H1 (cell line): ENCODE measurements around the gene CD46.

Experiments
- ATF2 ChIP-seq: IDR thresholded peaks from 2 replicates; pipeline ENCODE4 v1.6.1; 2012; ENCODE audit warnings: low read length, inconsistent platforms
- CREB1 ChIP-seq: IDR thresholded peaks from 2 replicates; pipeline ENCODE4 v1.6.1; 2012; ENCODE audit warnings: inconsistent platforms
- CTCF ChIP-seq, 3 experiments: IDR thresholded peaks; 1 replicate in 2 of 3; 2 replicates in 1 of 3; pipeline versions ENCODE4 v1.5.1 to v1.6.1; 2011; ENCODE audit warnings: low read length in 3 of 3, mild to moderate bottlenecking in 3 of 3, inconsistent platforms in 2 of 3, low read depth in 1 of 3, moderate library complexity in 1 of 3; ENCODE audit not compliant: insufficient read depth in 1 of 3; ENCODE audit errors: control extremely low read depth in 1 of 3
- EZH2 ChIP-seq: fragments of 200-600 bp; sonication (generic); IDR thresholded peaks from 2 replicates; pipeline ENCODE4 v1.7.1; 2012; ENCODE audit warnings: low read depth, mild to moderate bottlenecking, moderate library complexity, low read length, inconsistent platforms; ENCODE audit not compliant: severe bottlenecking
- FOSL1 ChIP-seq: IDR thresholded peaks from 2 replicates; pipeline ENCODE4 v1.6.1; 2011; ENCODE audit warnings: mild to moderate bottlenecking, low read depth, low read length, moderate library complexity; ENCODE audit not compliant: insufficient read depth
- GTF2F1 ChIP-seq: IDR thresholded peaks from 2 replicates; pipeline ENCODE4 v1.6.1; 2012; ENCODE audit warnings: low read depth, low read length, improper control_type of control experiment, borderline replicate concordance
- POLR2AphosphoS5 ChIP-seq: IDR thresholded peaks from 2 replicates; pipeline ENCODE4 v1.6.1; 2011; ENCODE audit warnings: low read depth, low read length
- TCF12 ChIP-seq: IDR thresholded peaks from 2 replicates; pipeline ENCODE4 v1.6.1; 2011; ENCODE audit warnings: low read depth, mild to moderate bottlenecking, low read length
- TEAD4 ChIP-seq: IDR thresholded peaks from 2 replicates; pipeline ENCODE4 v1.6.1; 2012; ENCODE audit warnings: low read depth, low read length, inconsistent platforms, mixed read lengths

- TF ChIP-seq CTCF (IDR thresholded peaks at IDR 0.05; ENCODE audit: control extremely low read depth in 1 of 3, insufficient read depth in 1 of 3, low read depth in 1 of 3, low read length in 3 of 3), result no peak
- no peak for TF ChIP-seq POLR2AphosphoS5
- TF ChIP-seq CREB1, result no peak
- TF ChIP-seq EZH2, result no peak
- no peak for TF ChIP-seq TCF12
- no peak for TF ChIP-seq FOSL1
- no peak for TF ChIP-seq ATF2
- TF ChIP-seq TEAD4, result no peak
- no peak for TF ChIP-seq GTF2F1
Measured at GRCh38 chr1:207826557-207827487, 75.0 kb downstream of the CD46 start.
